AG04450 (cell line): ENCODE measurements around the gene KCNS1. TPM values are rescaled to one million over a fixed set of nuclear protein-coding genes. Genes with fewer than 3 reads are reported as not detected.
"Not testable (repeated sequence)": the region's sequence is repeated elsewhere in the genome, so short reads cannot be mapped to it uniquely, and the experiment has no call there.

Experiments
- CTCF ChIA-PET: fragments of 300-600, 350-600 bp; formaldehyde crosslinking; extraction: SDS; loops from one replicate; lab custom pipeline; 2022; ENCODE audit warnings: antibody characterized with exemption, inconsistent platforms; lab: Charles Lee
- POLR2A ChIA-PET: fragments of 350-600 bp; formaldehyde crosslinking; extraction: SDS; loops from one replicate; lab custom pipeline; 2021; ENCODE audit warnings: antibody characterized with exemption, inconsistent platforms; lab: Yijun Ruan, JAX
- DNase-seq: peaks from one replicate; pipeline ENCODE4 v3.0.0-alpha.2; 2011; ENCODE audit warnings: low read depth, low spot score
- H3K27ac ChIP-seq: one replicate; pipeline ENCODE4 v1.5.1; 2012; ENCODE audit warnings: low read depth, low read length, control low read depth
- H3K27me3 ChIP-seq: one replicate; pipeline ENCODE4 v1.6.0; 2012; ENCODE audit warnings: low read length; ENCODE audit not compliant: control insufficient read depth, insufficient read depth
- H3K4me3 ChIP-seq: 2 replicates; pipeline ENCODE4 v1.5.1; 2011; ENCODE audit warnings: mild to moderate bottlenecking, low read depth, low read length, control low read depth
- H3K9me3 ChIP-seq: 2 replicates; pipeline ENCODE4 v1.5.1; 2012; ENCODE audit warnings: low read length; ENCODE audit not compliant: control insufficient read depth, insufficient read depth
- polyA plus RNA-seq: library from polyadenylated mRNA; depleted of rRNA; stranded (reverse); fragments of >200 nt; gene quantifications from 2 replicates; pipeline ENCODE4 v1.2.3, GENCODE V29; 2011
- TF ChIP-seq, protein P1 (sequence below): IDR thresholded peaks from 2 replicates; pipeline ENCODE4 v1.5.1; 2011; ENCODE audit warnings: low read depth, low read length, control low read depth, inconsistent platforms

The KCNS1 gene
- polyA plus RNA-seq, 1 experiment: 0.30 TPM

DNA sequence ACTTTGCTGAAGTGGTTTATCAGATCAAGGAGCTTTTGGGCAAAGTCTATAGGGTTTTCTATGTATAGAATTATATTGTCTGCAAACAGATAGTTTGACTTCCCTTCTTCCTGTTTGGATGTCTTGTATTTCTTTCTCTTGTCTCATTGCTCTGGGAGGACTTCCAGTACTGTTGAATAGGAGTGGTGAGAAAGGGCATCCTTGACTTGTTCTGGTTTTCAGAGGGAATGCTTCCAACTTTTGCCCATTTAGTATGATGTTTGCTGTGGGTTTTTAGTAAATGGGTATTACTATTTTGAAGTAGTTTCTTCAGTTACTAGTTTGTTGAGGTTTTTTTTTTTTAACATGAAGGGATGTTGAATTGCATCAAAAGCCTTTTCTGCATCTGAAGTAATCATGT is 36.1 kb downstream of the KCNS1 start:
- no peak overlapping the region for H3K27ac ChIP-seq
- H3K4me3 ChIP-seq: no peak overlapping the region
- H3K27me3 ChIP-seq: no peaks in the 10 kb centered on the region
- CTCF ChIA-PET: interaction anchor here (0.6 to 1.4 kb wide), 3 partner anchors 20 to 31 kb away, joined by 3 read pairs; no protein-coding TSS in a partner anchor
- DNase-seq: no peak
- no peaks in the 10 kb centered on the region for H3K9me3 ChIP-seq
- POLR2A ChIA-PET: no interaction called here
- TF ChIP-seq, protein P1, sequence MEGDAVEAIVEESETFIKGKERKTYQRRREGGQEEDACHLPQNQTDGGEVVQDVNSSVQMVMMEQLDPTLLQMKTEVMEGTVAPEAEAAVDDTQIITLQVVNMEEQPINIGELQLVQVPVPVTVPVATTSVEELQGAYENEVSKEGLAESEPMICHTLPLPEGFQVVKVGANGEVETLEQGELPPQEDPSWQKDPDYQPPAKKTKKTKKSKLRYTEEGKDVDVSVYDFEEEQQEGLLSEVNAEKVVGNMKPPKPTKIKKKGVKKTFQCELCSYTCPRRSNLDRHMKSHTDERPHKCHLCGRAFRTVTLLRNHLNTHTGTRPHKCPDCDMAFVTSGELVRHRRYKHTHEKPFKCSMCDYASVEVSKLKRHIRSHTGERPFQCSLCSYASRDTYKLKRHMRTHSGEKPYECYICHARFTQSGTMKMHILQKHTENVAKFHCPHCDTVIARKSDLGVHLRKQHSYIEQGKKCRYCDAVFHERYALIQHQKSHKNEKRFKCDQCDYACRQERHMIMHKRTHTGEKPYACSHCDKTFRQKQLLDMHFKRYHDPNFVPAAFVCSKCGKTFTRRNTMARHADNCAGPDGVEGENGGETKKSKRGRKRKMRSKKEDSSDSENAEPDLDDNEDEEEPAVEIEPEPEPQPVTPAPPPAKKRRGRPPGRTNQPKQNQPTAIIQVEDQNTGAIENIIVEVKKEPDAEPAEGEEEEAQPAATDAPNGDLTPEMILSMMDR: no peak

DNA sequence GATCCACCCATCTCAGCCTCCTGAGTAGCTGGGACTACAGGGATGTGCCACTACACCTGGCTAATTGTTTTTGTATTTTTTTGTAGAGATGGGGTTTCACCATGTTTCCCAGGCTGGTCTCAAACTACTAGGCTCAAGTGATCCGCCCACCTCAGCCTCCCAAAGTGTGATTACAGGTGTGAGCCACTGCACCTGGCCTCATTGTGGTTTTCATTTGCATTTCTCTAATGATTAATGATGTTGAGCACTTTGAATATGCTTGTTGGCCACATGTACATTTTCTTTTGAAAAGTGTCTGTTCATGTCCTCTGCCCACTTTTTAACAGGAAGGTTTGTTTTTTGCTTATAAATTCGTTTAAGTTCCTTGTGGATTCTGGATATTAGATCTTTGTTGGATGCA is 37.8 kb downstream of the KCNS1 start:
- H3K27me3 ChIP-seq, H3K9me3 ChIP-seq, H3K27ac ChIP-seq, H3K4me3 ChIP-seq, POLR2A ChIA-PET, DNase-seq: not testable (repeated sequence)
- CTCF ChIA-PET: interaction anchor here (0.6 to 1.4 kb wide), 2 partner anchors 20 to 714 kb away, joined by 3 to 4 read pairs; no protein-coding TSS in a partner anchor

DNA sequence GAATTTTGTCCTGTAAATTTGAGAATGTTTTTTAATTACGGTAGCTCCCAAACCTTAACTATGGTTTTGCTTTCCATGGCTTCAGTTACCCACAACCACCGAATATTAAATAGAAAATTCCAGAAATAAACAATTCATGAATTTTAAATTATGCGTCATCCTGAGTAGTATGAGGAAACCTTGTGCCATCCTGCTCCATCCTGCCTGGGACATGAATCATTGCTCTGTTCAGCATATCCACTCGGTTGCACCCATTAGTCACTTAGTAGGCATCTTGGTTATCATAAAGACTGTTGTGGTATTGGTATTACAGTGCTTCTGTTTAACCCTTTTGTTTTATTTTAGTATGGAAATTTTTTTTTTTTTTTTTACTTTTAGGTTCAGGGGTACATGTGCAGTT is 39.7 kb downstream of the KCNS1 start:
- H3K4me3 ChIP-seq: no peak overlapping the region
- CTCF ChIA-PET: interaction anchor here (1.5 to 2.6 kb wide), 2 partner anchors 34 to 232 kb away, joined by 3 to 8 read pairs; no protein-coding TSS in a partner anchor
- POLR2A ChIA-PET: interaction anchor here (1.0 kb wide), 1 partner anchor 17 kb away, joined by 3 read pairs; no protein-coding TSS in a partner anchor
- H3K27ac ChIP-seq: no peak overlapping the region
- DNase-seq: peak; percentile 51
- H3K9me3 ChIP-seq: no peaks in the 10 kb centered on the region
- H3K27me3 ChIP-seq: no peaks in the 10 kb centered on the region
- TF ChIP-seq, protein P1: no peak

DNA sequence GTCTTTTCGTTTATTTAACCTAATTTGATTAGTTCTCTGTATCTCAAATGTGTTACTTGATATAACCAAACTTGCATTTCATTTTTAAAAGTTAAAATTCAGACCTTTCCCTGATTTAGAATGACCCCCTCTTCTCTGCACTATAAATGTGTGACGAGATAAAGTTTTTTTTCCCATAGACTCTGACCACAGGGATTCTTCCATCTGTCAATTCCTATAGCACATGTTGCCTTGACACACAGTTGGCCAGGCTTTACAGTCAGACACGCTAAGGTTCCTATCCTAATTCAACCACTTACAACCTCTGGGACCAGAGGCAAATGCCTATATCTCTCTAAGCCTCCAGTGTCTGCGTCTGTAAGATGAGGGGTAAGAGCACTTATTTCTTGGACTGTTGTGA is 40.6 kb downstream of the KCNS1 start:
- Histone ChIP-seq H3K27ac (no peak overlapping the region), H3K9me3 (no peaks in the 10 kb centered on the region), H3K27me3 (no peaks in the 10 kb centered on the region), H3K4me3 (no peak overlapping the region)
- POLR2A ChIA-PET: no interaction called here
- no peak for DNase-seq
- CTCF ChIA-PET: interaction anchor here (0.9 to 2.6 kb wide), 4 partner anchors 11 to 233 kb away, joined by 3 to 15 read pairs (median 6); no protein-coding TSS in a partner anchor
- TF ChIP-seq, protein P1: no peak

DNA sequence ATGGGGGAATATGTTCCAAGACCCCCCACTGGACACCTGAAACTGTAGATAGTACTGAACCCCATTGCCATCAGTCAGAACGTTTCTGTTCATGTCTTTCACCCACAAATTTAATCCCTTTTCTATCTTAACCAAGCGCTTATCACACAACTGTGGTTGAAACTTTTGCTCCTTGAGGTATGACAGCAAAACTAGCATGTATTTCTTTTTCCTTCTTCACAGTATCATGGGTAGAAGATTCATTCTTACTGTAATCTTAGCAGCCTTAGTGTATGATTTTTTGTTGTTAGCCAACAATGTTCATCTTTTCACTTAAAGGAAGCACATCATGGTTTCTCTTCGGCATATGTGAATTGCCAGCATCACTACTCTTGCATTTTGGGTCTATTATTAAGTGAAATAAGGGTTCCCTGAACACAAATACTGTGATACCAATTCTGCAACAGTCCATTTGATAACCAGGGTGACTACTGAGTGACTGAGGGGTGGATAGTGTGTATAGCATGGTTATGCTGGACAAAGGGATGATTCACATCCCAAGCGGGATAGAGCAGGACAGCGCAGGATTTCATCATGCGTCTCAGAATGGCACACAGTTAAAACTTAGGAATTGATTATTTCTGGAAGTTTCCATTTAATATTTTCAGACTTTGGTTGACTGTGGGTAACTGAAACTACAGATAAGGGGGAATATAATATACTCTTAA is 41.8 kb downstream of the KCNS1 start:
- Histone ChIP-seq H3K9me3 (no peaks in the 10 kb centered on the region), H3K27me3 (no peaks in the 10 kb centered on the region), H3K4me3 (no peak overlapping the region), H3K27ac (no peak overlapping the region)
- POLR2A ChIA-PET: no interaction called here
- TF ChIP-seq, protein P1: no peak
- no peak for DNase-seq
- CTCF ChIA-PET: interaction anchor here (0.6 to 2.6 kb wide), 5 partner anchors 15 to 234 kb away, joined by 3 to 15 read pairs (median 8); no protein-coding TSS in a partner anchor
